Stomach smooth muscle (tissue), 2 donors: ENCODE data around the gene DBH.

Experiments
- H3K27ac ChIP-seq: one replicate; pipeline ENCODE4 v1.7.0; 2013; ENCODE audit warnings: mild to moderate bottlenecking, low read length, inconsistent platforms
- H3K27me3 ChIP-seq, 2 donors: one replicate each; pipeline ENCODE4 v1.7.0; 2013; ENCODE audit warnings: low read length in 2 of 2; ENCODE audit not compliant: insufficient read depth in 2 of 2, control insufficient read depth in 1 of 2
- H3K36me3 ChIP-seq, 2 donors: one replicate each; pipeline ENCODE4 v1.7.0; 2013; ENCODE audit warnings: low read length in 2 of 2; ENCODE audit not compliant: control insufficient read depth in 2 of 2, insufficient read depth in 2 of 2
- H3K4me1 ChIP-seq: one replicate; pipeline ENCODE4 v1.7.0; 2013; ENCODE audit warnings: low read length; ENCODE audit not compliant: control insufficient read depth, insufficient read depth
- H3K4me3 ChIP-seq, 2 donors: one replicate each; pipeline ENCODE4 v1.7.0; 2013; ENCODE audit warnings: low read length in 2 of 2
- H3K9ac ChIP-seq, 2 donors: one replicate each; pipeline ENCODE4 v1.7.0; 2013; ENCODE audit warnings: low read length in 2 of 2, mild to moderate bottlenecking in 1 of 2
- H3K9me3 ChIP-seq, 2 donors: one replicate each; pipeline ENCODE4 v1.7.0; 2013; ENCODE audit warnings: low read length in 2 of 2; ENCODE audit not compliant: control insufficient read depth in 2 of 2
- donor health status: healthy.
- donor health status: Pancreatic carcinoma.

The DBH gene

GRCh38 chr9:133604856-133605255 is 31.3 kb upstream of the DBH start:
- Histone ChIP-seq H3K27me3 (peaks cover 51 to 68% of the 10 kb centered on the region in 2 donors), H3K36me3 (no peaks in the 10 kb centered on the region), H3K27ac (no peak overlapping the region), H3K9ac (no peak overlapping the region), H3K9me3 (no peaks in the 10 kb centered on the region), H3K4me1 (no peaks in the 10 kb centered on the region), H3K4me3 (no peak overlapping the region)

- Histone ChIP-seq H3K9ac (no peak overlapping the region), H3K4me1 (no peaks in the 10 kb centered on the region), H3K4me3 (no peak overlapping the region), H3K9me3 (no peaks in the 10 kb centered on the region), H3K27ac (no peak overlapping the region), H3K27me3 (peaks cover 56 to 70% of the 10 kb centered on the region in 2 donors), H3K36me3 (no peaks in the 10 kb centered on the region)
Measured at GRCh38 chr9:133605446-133605845, 30.7 kb upstream of the DBH start.

- Histone ChIP-seq H3K9me3 (no peaks in the 10 kb centered on the region), H3K4me1 (no peaks in the 10 kb centered on the region), H3K27ac (no peak overlapping the region), H3K4me3 (no peak overlapping the region), H3K27me3 (peaks cover 61 to 72% of the 10 kb centered on the region in 2 donors), H3K36me3 (no peaks in the 10 kb centered on the region), H3K9ac (no peak overlapping the region)
Measured at GRCh38 chr9:133605856-133606707, 30.1 kb upstream of the DBH start.

GRCh38 chr9:133606708-133607025 is 29.5 kb upstream of the DBH start:
- peaks cover 66 to 71% of the 10 kb centered on the region in 2 donors for H3K27me3 ChIP-seq
- no peaks in the 10 kb centered on the region for H3K36me3 ChIP-seq
- H3K27ac ChIP-seq = no peak overlapping the region
- H3K4me1 ChIP-seq = no peaks in the 10 kb centered on the region
- no peak overlapping the region for H3K9ac ChIP-seq
- no peaks in the 10 kb centered on the region for H3K9me3 ChIP-seq
- no peak overlapping the region for H3K4me3 ChIP-seq

- peaks cover 66 to 73% of the 10 kb centered on the region in 2 donors for H3K27me3 ChIP-seq
- no peaks in the 10 kb centered on the region for H3K9me3 ChIP-seq
- no peak overlapping the region for H3K9ac ChIP-seq
- no peak overlapping the region for H3K4me3 ChIP-seq
- no peak overlapping the region for H3K27ac ChIP-seq
- no peaks in the 10 kb centered on the region for H3K36me3 ChIP-seq
- no peaks in the 10 kb centered on the region for H3K4me1 ChIP-seq
Measured at GRCh38 chr9:133607381-133607780, 28.8 kb upstream of the DBH start.

GRCh38 chr9:133607976-133608375 is 28.2 kb upstream of the DBH start:
- Histone ChIP-seq H3K27ac (no peak overlapping the region), H3K9me3 (no peaks in the 10 kb centered on the region), H3K27me3 (peaks cover 67 to 78% of the 10 kb centered on the region in 2 donors), H3K36me3 (no peaks in the 10 kb centered on the region), H3K9ac (no peak overlapping the region), H3K4me1 (no peaks in the 10 kb centered on the region), H3K4me3 (no peak overlapping the region)

- no peak overlapping the region for H3K27ac ChIP-seq
Measured at GRCh38 chr9:133608382-133608781, 27.8 kb upstream of the DBH start.

GRCh38 chr9:133608889-133609288 is 27.3 kb upstream of the DBH start:
- Histone ChIP-seq H3K4me3 (no peak overlapping the region), H3K27me3 (peaks cover 66 to 77% of the 10 kb centered on the region in 2 donors), H3K36me3 (no peaks in the 10 kb centered on the region), H3K9ac (no peak overlapping the region), H3K27ac (no peak overlapping the region), H3K4me1 (no peaks in the 10 kb centered on the region), H3K9me3 (no peaks in the 10 kb centered on the region)

More at GRCh38 chr9:133608382-133608781, 27.8 kb upstream of the DBH start:
- Histone ChIP-seq H3K4me3 (no peak overlapping the region), H3K36me3 (no peaks in the 10 kb centered on the region), H3K4me1 (no peaks in the 10 kb centered on the region), H3K9me3 (no peaks in the 10 kb centered on the region), H3K27me3 (peaks cover 67 to 76% of the 10 kb centered on the region in 2 donors), H3K9ac (no peak overlapping the region)

- no peaks in the 10 kb centered on the region for H3K4me1 ChIP-seq
- H3K36me3 ChIP-seq = no peaks in the 10 kb centered on the region
- no peaks in the 10 kb centered on the region for H3K9me3 ChIP-seq
- H3K9ac ChIP-seq = no peak within 1 kb of the TSS
- H3K27ac ChIP-seq = no peak within 1 kb of the TSS
- no peak within 1 kb of the TSS for H3K4me3 ChIP-seq
- peaks cover 66 to 72% of the 10 kb centered on the region in 2 donors for H3K27me3 ChIP-seq
Measured at GRCh38 chr9:133609311-133610098, 26.7 kb upstream of the DBH start, which contains the start of gene FAM163B. FAM163B (minus strand) TSS chr9:133609389; CDS start chr9:133580223, 29,166 bp downstream.

- Histone ChIP-seq H3K4me1 (no peaks in the 10 kb centered on the region), H3K27me3 (peaks cover 65 to 68% of the 10 kb centered on the region in 2 donors), H3K4me3 (no peak overlapping the region), H3K27ac (no peak overlapping the region), H3K9ac (no peak overlapping the region), H3K36me3 (no peaks in the 10 kb centered on the region), H3K9me3 (no peaks in the 10 kb centered on the region)
Measured at GRCh38 chr9:133610845-133611244, 25.3 kb upstream of the DBH start.
